ENCODE results near the gene AFF3. TPM values are rescaled to one million over a fixed set of nuclear protein-coding genes. Genes with fewer than 3 reads are reported as not detected.

The AFF3 gene
- total and polyA plus RNA-seq, 10 of the 15 experiments (the other 5 are each of a cell fraction or from before 2014, with no cell fraction given) = 0.26 to 5.5 (median 3.0) TPM

DNA sequence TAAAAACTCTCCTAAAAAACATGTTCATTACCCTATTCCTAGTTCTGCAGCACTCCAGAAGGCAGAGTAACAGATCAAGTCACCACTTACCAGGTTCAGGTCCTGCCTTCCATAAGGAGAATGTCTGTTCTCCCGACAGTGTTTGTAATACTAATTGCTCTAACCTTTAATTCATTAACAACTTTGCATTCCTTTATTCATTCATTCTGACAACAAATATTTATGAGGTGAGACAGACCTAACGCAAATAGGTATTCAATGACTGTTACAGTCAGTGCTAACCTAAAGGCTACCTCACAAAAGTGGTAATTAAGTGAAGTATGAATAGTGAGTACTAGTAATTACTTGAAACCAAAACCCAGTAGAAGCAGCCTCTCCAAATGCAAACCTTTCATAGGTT is 224.0 kb downstream of the AFF3 start:
- SMC1A ChIA-PET (ENCODE audit: uncharacterized antibody, unreplicated experiment) = no interaction called here
- Histone ChIP-seq H3K27me3 (replicated peaks in 1 of 2; ENCODE audit: control insufficient read depth in 2 of 2, insufficient read depth in 2 of 2, low read length in 1 of 2) (peaks cover 0 to 2% of the 10 kb centered on the region in 2 experiments; a peak in 2 of 4 replicates), H3K4me2 (ENCODE audit: control insufficient read depth, insufficient read depth) (no peak overlapping the region), H3K4me3 (no peak overlapping the region), H3K36me3 (ENCODE audit: control insufficient read depth in 2 of 2, insufficient read depth in 2 of 2, low read length in 1 of 2) (no peaks in the 10 kb centered on the region), H3K79me2 (ENCODE audit: control insufficient read depth, insufficient read depth, low read length) (no peaks in the 10 kb centered on the region), H2AFZ (ENCODE audit: control insufficient read depth, low read depth, low read length) (no peak overlapping the region), H3K9ac (ENCODE audit: control insufficient read depth, insufficient read depth, low read length) (no peak overlapping the region), H3K27ac (ENCODE audit: control insufficient read depth, insufficient read depth) (no peak overlapping the region), H4K20me1 (ENCODE audit: control insufficient read depth, insufficient read depth) (no peaks in the 10 kb centered on the region; the same call in 1 of the 2 replicates), H3K4me1 (ENCODE audit: control insufficient read depth, insufficient read depth, low read length) (no peaks in the 10 kb centered on the region), H3K9me3 (replicated peaks; ENCODE audit: control insufficient read depth, insufficient read depth, low read length) (no peaks in the 10 kb centered on the region)
- WGBS (ENCODE audit: insufficient coverage, insufficient replicate concordance, low lambda C conversion rate, missing lambda C conversion rate) = 82% methylated on average over 2 of the region's 2 CpGs
- in situ Hi-C loops (cut with MboI) (no loop called here), intact Hi-C loops (cut with micrococcal nuclease; ENCODE audit: unreplicated experiment) (no loop called here)
- POLR2A ChIA-PET = no interaction called here
- DNase-seq (ENCODE audit: low read depth, low spot score) (no peak), ATAC-seq (no peak), FAIRE-seq (no peak)
- RAD21 ChIA-PET (ENCODE audit: unreplicated experiment) = no interaction called here
- CTCF ChIA-PET = no interaction called here
- no TSS peak for BruUV-seq (replicated peaks)
- TF ChIP-seq CBFB (IDR thresholded peaks at IDR 0.05; ENCODE audit: low read depth) (no peak), RELA (IDR thresholded peaks at IDR 0.05; ENCODE audit: borderline replicate concordance, partially characterized antibody) (no peak), SMARCA5 (IDR thresholded peaks at IDR 0.05) (no peak), GATAD2B (conservative IDR thresholded peaks at IDR 0.05; ENCODE audit: low read depth) (no peak)

GRCh38 chr2:99915108-99915675 is 227.2 kb downstream of the AFF3 start:
- ChIA-PET POLR2A (no interaction called here), RAD21 (ENCODE audit: unreplicated experiment) (no interaction called here), CTCF (no interaction called here), SMC1A (ENCODE audit: uncharacterized antibody, unreplicated experiment) (no interaction called here)
- H3K36me3 ChIP-seq (ENCODE audit: control insufficient read depth in 2 of 2, insufficient read depth in 2 of 2, low read length in 1 of 2) = no peaks in the 10 kb centered on the region
- no peak overlapping the region for H3K27ac ChIP-seq (ENCODE audit: control insufficient read depth, insufficient read depth)
- no peak overlapping the region for H3K4me3 ChIP-seq
- DNase-seq (ENCODE audit: low read depth, low spot score) = no peak
- H3K4me2 ChIP-seq (ENCODE audit: control insufficient read depth, insufficient read depth) = no peak overlapping the region
- intact Hi-C loops (cut with micrococcal nuclease; ENCODE audit: unreplicated experiment) = no loop called here
- no peak for ATAC-seq
- no peak overlapping the region for H2AFZ ChIP-seq (ENCODE audit: control insufficient read depth, low read depth, low read length)
- no peaks in the 10 kb centered on the region for H3K79me2 ChIP-seq (ENCODE audit: control insufficient read depth, insufficient read depth, low read length)
- in situ Hi-C loops (cut with MboI) = no loop called here
- no peaks in the 10 kb centered on the region for H3K4me1 ChIP-seq (ENCODE audit: control insufficient read depth, insufficient read depth, low read length)
- BruUV-seq (replicated peaks) = no TSS peak
- no peaks in the 10 kb centered on the region for H3K9me3 ChIP-seq (replicated peaks; ENCODE audit: control insufficient read depth, insufficient read depth, low read length)
- 57% methylated on average over 8 of the region's 8 CpGs for WGBS (ENCODE audit: insufficient coverage, insufficient replicate concordance, low lambda C conversion rate, missing lambda C conversion rate)
- no peak for FAIRE-seq
- no peak overlapping the region for H3K9ac ChIP-seq (ENCODE audit: control insufficient read depth, insufficient read depth, low read length)
- H3K27me3 ChIP-seq (replicated peaks in 1 of 2; ENCODE audit: control insufficient read depth in 2 of 2, insufficient read depth in 2 of 2, low read length in 1 of 2) = no peaks in the 10 kb centered on the region; a peak in 2 of 4 replicates
- TF ChIP-seq SPI1 (IDR thresholded peaks at IDR 0.05; ENCODE audit: borderline replicate concordance, insufficient read depth, low read depth, low read length) (0 out of 2 replicates have a peak, but pooled peaks have one; percentile 7), TARDBP (IDR thresholded peaks at IDR 0.05; ENCODE audit: borderline replicate concordance) (no peak)
- H4K20me1 ChIP-seq (ENCODE audit: control insufficient read depth, insufficient read depth) = no peaks in the 10 kb centered on the region; the same call in 1 of the 2 replicates

All from GM12878 (cell line).